Mucosa of rectum (tissue), 2 donors: ENCODE measurements around the gene C22orf39.
"Not testable (repeated sequence)": the region's sequence is repeated elsewhere in the genome, so short reads cannot be mapped to it uniquely, and the experiment has no call there.

Experiments
- H3K27ac ChIP-seq, 2 donors: one replicate each; pipeline ENCODE4 v1.7.0; 2013; ENCODE audit warnings: inconsistent platforms in 2 of 2, low read depth in 2 of 2, low read length in 2 of 2
- H3K27me3 ChIP-seq, 2 donors: one replicate each; pipeline ENCODE4 v1.7.0; 2013; ENCODE audit warnings: low read length in 2 of 2; ENCODE audit not compliant: control insufficient read depth in 2 of 2, insufficient read depth in 2 of 2
- H3K36me3 ChIP-seq, 2 donors: one replicate each; pipeline ENCODE4 v1.7.0; 2013; ENCODE audit warnings: low read length in 2 of 2; ENCODE audit not compliant: control insufficient read depth in 2 of 2, insufficient read depth in 2 of 2
- H3K4me1 ChIP-seq, 2 donors: one replicate each; pipeline ENCODE4 v1.7.0; 2013; ENCODE audit warnings: low read length in 2 of 2, mild to moderate bottlenecking in 1 of 2; ENCODE audit not compliant: control insufficient read depth in 2 of 2, insufficient read depth in 2 of 2
- H3K4me3 ChIP-seq, 2 donors: one replicate each; pipeline ENCODE4 v1.7.0; 2013; ENCODE audit warnings: low read length in 2 of 2
- H3K9ac ChIP-seq, 2 donors: one replicate each; pipeline ENCODE4 v1.7.0; 2013; ENCODE audit warnings: low read length in 2 of 2, low read depth in 1 of 2, mild to moderate bottlenecking in 1 of 2
- H3K9me3 ChIP-seq, 2 donors: one replicate each; pipeline ENCODE4 v1.7.0; 2013; ENCODE audit warnings: low read length in 2 of 2; ENCODE audit not compliant: control insufficient read depth in 2 of 2
- donor health status: healthy.
- donor health status: Normal muscosa, but diverticular disease.

The C22orf39 gene

GRCh38 chr22:19453718-19454117, 6.2 kb upstream of the C22orf39 start:
- no peaks in the 10 kb centered on the region for H3K27me3 ChIP-seq
- H3K27ac ChIP-seq, result no peak overlapping the region
- peaks cover 0 to under 1% of the 10 kb centered on the region in 2 donors for H3K4me1 ChIP-seq
- no peak overlapping the region for H3K4me3 ChIP-seq
- no peak overlapping the region for H3K9ac ChIP-seq
- no peaks in the 10 kb centered on the region for H3K9me3 ChIP-seq
- H3K36me3 ChIP-seq, result peaks cover 53 to 60% of the 10 kb centered on the region in 2 donors

GRCh38 chr22:19451570-19451969, 4.1 kb upstream of the C22orf39 start:
- no peaks in the 10 kb centered on the region for H3K27me3 ChIP-seq
- no peak overlapping the region for H3K9ac ChIP-seq
- peaks cover 40 to 47% of the 10 kb centered on the region in 2 donors for H3K36me3 ChIP-seq
- H3K9me3 ChIP-seq, result no peaks in the 10 kb centered on the region
- no peak overlapping the region for H3K27ac ChIP-seq
- H3K4me3 ChIP-seq, result no peak overlapping the region
- H3K4me1 ChIP-seq, result peaks cover 5 to 12% of the 10 kb centered on the region in 2 donors

- Histone ChIP-seq H3K9me3 (no peaks in the 10 kb centered on the region), H3K36me3 (peaks cover 30 to 37% of the 10 kb centered on the region in 2 donors), H3K9ac (no peak overlapping the region), H3K4me1 (peaks cover 9 to 19% of the 10 kb centered on the region in 2 donors), H3K27me3 (no peaks in the 10 kb centered on the region), H3K27ac (no peak overlapping the region), H3K4me3 (no peak overlapping the region)
Observed at GRCh38 chr22:19450363-19451175, 3.1 kb upstream of the C22orf39 start.

- Histone ChIP-seq H3K9ac (no peak overlapping the region), H3K4me3 (no peak overlapping the region), H3K36me3 (peaks cover 19 to 29% of the 10 kb centered on the region in 2 donors), H3K27ac (no peak overlapping the region), H3K4me1 (peaks cover 9 to 19% of the 10 kb centered on the region in 2 donors), H3K9me3 (no peaks in the 10 kb centered on the region), H3K27me3 (no peaks in the 10 kb centered on the region)
Observed at GRCh38 chr22:19449422-19449767, 1.9 kb upstream of the C22orf39 start.

GRCh38 chr22:19448739-19449421, 1.4 kb upstream of the C22orf39 start:
- H3K9me3 ChIP-seq, result no peaks in the 10 kb centered on the region
- H3K36me3 ChIP-seq, result peaks cover 18 to 29% of the 10 kb centered on the region in 2 donors
- no peaks in the 10 kb centered on the region for H3K27me3 ChIP-seq
- H3K4me3 ChIP-seq, result peak overlapping the region in 1 of 2 donors; percentile 94
- H3K27ac ChIP-seq, result no peak overlapping the region
- peaks cover 9 to 19% of the 10 kb centered on the region in 2 donors for H3K4me1 ChIP-seq
- H3K9ac ChIP-seq, result no peak overlapping the region

GRCh38 chr22:19448076-19448607, 631 bp upstream of the C22orf39 start:
- H3K9ac ChIP-seq, result peak overlapping the region; percentile 89
- no peaks in the 10 kb centered on the region for H3K27me3 ChIP-seq
- no peaks in the 10 kb centered on the region for H3K9me3 ChIP-seq
- H3K36me3 ChIP-seq, result peaks cover 14 to 29% of the 10 kb centered on the region in 2 donors
- peak overlapping the region; percentile 85 to 94 for H3K4me3 ChIP-seq
- peak overlapping the region; percentile 92 to 93 for H3K27ac ChIP-seq
- H3K4me1 ChIP-seq, result peaks cover 9 to 19% of the 10 kb centered on the region in 2 donors

- Histone ChIP-seq H3K9me3 (no peaks in the 10 kb centered on the region), H3K27ac (peak overlapping the region; percentile 92 to 93), H3K4me3 (peak overlapping the region; percentile 85 to 94), H3K9ac (peak overlapping the region; percentile 89), H3K27me3 (no peaks in the 10 kb centered on the region), H3K36me3 (peaks cover 12 to 28% of the 10 kb centered on the region in 2 donors), H3K4me1 (peaks cover 9 to 19% of the 10 kb centered on the region in 2 donors)
Observed at GRCh38 chr22:19446603-19447329, 745 bp downstream of the C22orf39 start.

- H3K9ac ChIP-seq, H3K9me3 ChIP-seq, H3K4me3 ChIP-seq, H3K27ac ChIP-seq, H3K27me3 ChIP-seq: not testable (repeated sequence)
- H3K4me1 ChIP-seq, result peaks cover 9 to 19% of the 10 kb centered on the region in 2 donors
- H3K36me3 ChIP-seq, result peaks cover 9 to 30% of the 10 kb centered on the region in 2 donors
Observed at GRCh38 chr22:19445279-19445982, 2.1 kb downstream of the C22orf39 start.

- no peak overlapping the region for H3K27ac ChIP-seq
- H3K27me3 ChIP-seq, result no peaks in the 10 kb centered on the region
- H3K9me3 ChIP-seq, result no peaks in the 10 kb centered on the region
- H3K36me3 ChIP-seq, result peaks cover 9 to 33% of the 10 kb centered on the region in 2 donors
- no peak overlapping the region for H3K4me3 ChIP-seq
- H3K9ac ChIP-seq, result no peak overlapping the region
- H3K4me1 ChIP-seq, result peaks cover 9 to 18% of the 10 kb centered on the region in 2 donors
Observed at GRCh38 chr22:19443544-19444211, 3.8 kb downstream of the C22orf39 start.
